HG02938 (cell line): ENCODE results near the gene ATXN1.

Experiments used
- ATAC-seq: cut with Tn5 transposase; IDR thresholded peaks from one replicate; pipeline ENCODE4 v1.9.1; 2021; ENCODE audit warnings: mild to moderate bottlenecking, moderate library complexity; ENCODE audit not compliant: unreplicated experiment

ATXN1 gene

DNA sequence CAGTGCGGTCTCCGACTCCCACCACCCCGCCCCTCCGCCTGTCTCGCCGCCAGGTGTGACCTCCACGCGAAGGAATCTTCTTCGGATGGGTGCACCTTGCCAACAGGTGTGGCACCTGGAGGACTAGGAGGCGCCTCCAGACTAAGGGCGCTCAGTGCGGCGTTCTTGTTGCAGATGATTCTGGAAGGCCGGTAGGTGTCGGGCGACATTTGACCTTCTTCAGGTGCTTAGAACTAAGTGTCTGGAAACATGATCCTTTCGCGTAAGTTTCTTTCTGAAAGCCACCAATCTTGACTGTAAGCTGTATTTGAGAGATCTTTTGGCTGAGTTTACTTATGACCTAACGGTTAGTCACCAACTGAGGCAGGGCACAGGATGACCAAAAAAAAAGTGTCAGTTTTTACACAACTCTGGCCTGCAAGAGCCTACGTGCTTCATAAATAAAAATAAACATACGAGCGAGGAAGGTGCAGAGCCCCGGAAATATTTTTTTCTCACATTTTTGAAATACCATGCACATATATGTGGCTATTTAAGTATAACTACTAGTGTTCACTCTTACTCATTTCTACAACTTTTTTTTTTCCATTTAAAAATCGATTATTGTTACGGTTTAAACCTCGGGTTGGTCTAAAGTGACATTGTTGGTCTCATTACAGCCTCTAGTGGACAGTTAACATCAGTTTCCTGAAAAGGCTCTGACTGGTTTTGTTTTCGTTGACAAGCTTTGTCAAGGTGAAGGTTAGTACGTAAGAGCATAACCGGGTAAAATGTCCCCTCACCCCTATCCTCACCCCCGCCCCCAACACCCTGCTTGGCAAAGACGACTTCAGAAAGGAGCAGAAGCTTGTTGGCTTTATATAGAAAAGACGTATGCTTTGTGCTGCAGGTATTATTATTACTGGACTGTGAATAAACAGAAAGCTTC is 1.6 kb upstream of the ATXN1 start:
- peak; percentile 40 for ATAC-seq

DNA sequence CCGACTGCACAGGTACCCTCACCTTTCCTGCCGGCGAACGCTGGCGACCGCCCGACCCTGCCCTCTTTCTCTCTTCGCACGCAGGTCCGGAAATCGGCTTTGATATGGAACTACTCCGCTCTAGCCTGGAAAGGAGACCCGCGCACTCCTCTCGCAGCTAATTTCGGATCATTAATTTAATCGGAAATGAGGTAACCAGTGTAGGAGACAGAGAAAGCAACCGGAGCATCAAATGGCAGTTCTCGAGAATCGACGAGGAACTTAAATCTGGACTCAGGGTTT is 949 bp upstream of the ATXN1 start:
- peak; percentile 10 for ATAC-seq

- peak; percentile 36 for ATAC-seq
Observed at GRCh38 chr6:16761471-16762267, 409 bp upstream of the ATXN1 start.

DNA sequence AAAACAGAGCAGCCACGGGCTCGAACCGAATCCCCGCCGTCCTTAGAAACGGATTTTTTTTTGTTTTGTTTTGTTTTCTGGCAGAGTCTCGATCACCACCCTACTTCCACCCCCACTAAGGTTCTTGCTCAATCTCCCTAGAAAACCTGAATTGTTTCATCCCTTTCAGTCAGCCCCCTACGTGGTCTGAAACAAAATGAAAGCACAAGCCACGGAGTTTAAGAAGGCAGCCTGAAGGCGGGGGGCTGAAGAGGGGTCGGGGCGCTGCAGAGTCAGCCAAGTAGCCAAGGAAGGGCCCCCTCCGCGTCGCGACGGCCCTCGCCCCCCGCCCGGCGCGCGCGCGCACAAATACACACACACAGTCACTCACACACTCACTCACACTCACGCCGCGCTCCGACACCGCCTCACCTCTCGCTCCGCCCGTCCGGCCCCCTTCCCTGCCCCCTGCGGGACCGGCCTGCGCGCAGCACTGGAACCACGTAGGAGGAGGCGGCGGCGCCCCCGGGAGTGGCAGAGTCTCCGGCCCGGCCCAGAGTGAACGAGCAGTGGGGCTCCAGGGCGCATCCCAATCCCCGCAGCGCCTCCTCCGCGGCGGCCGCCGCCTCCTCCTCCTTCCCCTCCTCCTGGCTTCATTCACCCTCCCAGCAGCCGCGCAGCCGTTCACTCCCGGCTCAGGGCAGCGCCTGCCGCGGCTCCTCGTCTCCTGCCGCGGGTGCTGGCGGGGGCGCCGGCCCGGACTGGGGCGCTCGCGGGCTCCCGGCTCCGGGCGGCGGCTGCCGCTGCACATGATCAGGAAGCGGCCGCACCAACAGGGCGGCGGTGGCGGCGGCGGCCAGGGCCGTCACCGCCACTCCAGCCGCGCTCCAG is 1.4 kb downstream of the ATXN1 start:
- peak; percentile 23 for ATAC-seq

- ATAC-seq, result no peak
Observed at GRCh38 chr6:16759181-16759645, 2.0 kb downstream of the ATXN1 start.

- ATAC-seq, result no peak
Observed at GRCh38 chr6:16758163-16758975, 2.9 kb downstream of the ATXN1 start.

- ATAC-seq, result no peak
Observed at GRCh38 chr6:16757332-16757731, 3.9 kb downstream of the ATXN1 start.

GRCh38 chr6:16756660-16757255 is 4.5 kb downstream of the ATXN1 start:
- ATAC-seq, result no peak

DNA sequence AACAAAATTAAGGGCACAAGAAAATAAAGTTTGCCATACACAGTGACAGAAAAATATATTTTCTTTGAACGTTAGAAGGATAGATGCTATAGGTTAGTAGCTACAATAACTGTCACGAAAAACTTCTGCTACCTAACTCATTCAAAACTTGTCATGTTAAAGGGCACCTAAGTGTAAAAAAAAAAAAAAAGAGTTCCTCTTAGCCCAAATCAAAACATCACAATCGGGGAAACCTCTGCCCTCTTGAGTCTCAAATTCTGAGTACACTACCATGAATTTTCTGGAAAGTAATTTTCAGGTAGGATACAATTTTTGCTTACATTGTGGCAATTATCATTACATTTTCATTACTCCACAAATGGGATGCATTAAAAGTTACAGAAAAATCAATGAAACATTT is 5.7 kb downstream of the ATXN1 start:
- no peak for ATAC-seq

GRCh38 chr6:16754876-16755275 is 6.4 kb downstream of the ATXN1 start:
- no peak for ATAC-seq

DNA sequence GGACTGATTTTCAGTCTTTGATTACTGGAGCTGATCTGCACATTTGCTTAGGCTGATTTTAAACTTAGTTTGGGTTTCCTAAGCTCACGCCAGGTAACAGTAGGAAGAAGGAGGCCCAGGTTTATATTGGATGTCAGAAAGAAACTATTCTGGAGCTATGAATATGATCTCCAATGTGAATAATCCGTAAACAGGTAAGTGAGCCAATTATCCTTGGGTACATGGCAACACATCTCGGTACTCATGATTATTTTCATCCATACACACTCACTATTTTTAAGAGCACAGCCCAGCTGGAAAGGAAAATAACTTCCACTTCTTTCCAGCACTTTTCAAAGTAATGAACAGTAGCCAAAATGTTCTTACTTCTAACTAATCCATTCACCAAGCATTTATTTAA is 7.0 kb downstream of the ATXN1 start:
- no peak for ATAC-seq

- no peak for ATAC-seq
Observed at GRCh38 chr6:16753341-16753740, 7.9 kb downstream of the ATXN1 start.

DNA sequence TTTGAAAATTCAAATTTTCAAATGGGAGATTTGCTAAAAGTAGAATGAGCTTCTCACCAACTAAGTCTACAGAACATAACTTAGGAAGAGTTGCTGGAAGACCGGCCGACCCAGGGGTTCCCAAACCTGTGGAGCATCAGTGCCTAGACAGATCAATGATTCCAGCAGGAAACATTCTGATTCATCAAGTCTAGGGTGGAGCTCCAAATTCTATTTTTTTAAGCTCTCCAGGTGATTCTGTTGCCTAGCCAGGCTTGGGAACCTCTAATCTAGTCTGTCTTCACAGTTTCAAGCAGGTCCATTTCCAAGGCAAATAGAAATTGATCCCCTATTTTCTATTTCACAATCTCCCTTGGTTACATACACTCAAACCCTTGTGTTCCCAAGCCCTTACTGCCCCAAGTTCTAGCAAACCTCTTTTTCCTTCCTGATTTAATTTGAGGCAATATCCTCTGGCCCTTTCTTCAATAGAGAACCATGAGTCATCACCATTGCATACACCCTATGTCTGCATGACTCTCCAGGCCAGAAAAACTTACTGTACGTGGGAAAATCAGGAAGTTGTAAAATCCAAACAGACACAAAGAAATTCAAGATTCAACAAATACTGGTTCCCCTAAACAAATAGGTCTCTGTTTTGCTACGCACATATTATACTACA is 8.9 kb downstream of the ATXN1 start:
- ATAC-seq, result no peak

DNA sequence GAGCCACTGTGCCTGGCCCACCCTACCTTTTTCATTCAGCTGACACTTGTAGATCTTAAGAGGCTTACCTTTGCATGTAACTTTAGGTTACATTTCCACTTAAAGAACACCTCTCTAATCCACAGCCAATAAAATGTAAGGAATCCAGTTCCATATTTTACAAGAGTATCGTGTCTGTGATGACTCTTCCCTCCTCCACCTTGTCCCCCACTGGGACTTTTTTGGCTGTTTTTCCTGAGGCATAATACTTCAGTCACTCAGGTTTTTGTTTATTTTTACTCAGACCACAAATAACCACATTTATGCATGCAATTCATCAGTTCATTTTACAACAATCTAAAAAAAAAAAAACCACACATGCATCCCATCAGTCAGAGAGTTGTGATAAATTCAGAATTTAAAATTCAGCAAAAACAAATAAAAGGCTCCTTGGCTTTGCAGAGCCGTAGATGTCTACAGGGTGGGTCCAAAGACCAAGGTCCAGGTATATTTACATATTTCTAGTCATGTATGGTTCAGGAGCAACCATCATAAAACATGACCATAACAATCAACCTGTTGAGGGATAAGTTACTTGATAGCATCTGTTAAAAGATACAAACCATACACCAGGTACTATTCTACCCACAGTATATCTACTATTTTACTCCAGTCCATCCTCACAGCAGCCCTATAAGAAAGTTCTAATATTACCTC is 9.9 kb downstream of the ATXN1 start:
- ATAC-seq, result no peak

- ATAC-seq, result no peak
Observed at GRCh38 chr6:16750566-16750965, 10.7 kb downstream of the ATXN1 start.

GRCh38 chr6:16749516-16750485 is 11.5 kb downstream of the ATXN1 start:
- no peak for ATAC-seq

DNA sequence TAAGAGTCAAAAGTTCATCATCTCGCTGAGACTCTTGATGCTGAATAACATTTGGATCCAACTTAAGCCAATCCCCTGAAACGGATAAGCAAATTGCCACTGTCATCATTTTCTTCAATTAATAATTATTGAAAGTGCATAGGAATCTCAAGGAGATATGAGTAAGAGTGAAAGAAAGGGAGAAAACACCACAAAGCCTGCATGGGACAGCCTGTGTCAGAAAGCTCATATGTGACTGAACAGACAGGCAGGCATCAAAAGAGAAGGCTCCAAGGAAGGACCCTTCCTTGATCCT is 13.3 kb downstream of the ATXN1 start:
- ATAC-seq, result no peak
